ENCODE results near the gene SMC2. TPM values are rescaled to one million over a fixed set of nuclear protein-coding genes. Genes with fewer than 3 reads are reported as not detected.

SMC2 gene
- total and polyA plus RNA-seq, 2 donors from 2014 or later: 2.5 to 7.8 TPM

GRCh38 chr9:104177003-104177611, 83.0 kb downstream of the SMC2 start:
- H3K27me3 ChIP-seq (ENCODE audit: control insufficient read depth, insufficient read depth, low read length): no peaks in the 10 kb centered on the region
- no peaks in the 10 kb centered on the region for H3K4me1 ChIP-seq (ENCODE audit: control insufficient read depth in 2 of 3, insufficient read depth in 2 of 3, low read depth in 1 of 3, low read length in 3 of 3)
- FAIRE-seq (no peak), DNase-seq (peak in 1 of 5 donors; percentile 1)
- H3K9me3 ChIP-seq (ENCODE audit: control insufficient read depth in 2 of 3, insufficient read depth in 1 of 3, low read length in 3 of 3): no peaks in the 10 kb centered on the region
- no peak overlapping the region for H3K9ac ChIP-seq (ENCODE audit: low read length in 3 of 3)
- intact Hi-C loops (cut with DNase I): no loop called here
- H3K36me3 ChIP-seq (ENCODE audit: control insufficient read depth in 2 of 3, insufficient read depth in 3 of 3, low read length in 3 of 3): no peaks in the 10 kb centered on the region
- no peak overlapping the region for H3K27ac ChIP-seq (ENCODE audit: low read depth in 2 of 2, low read length in 2 of 2)
- TF ChIP-seq CTCF (IDR thresholded peaks at IDR 0.05; ENCODE audit: borderline replicate concordance, extremely low read depth, insufficient read depth): peak; percentile 24
- H3K4me3 ChIP-seq (ENCODE audit: low read length in 3 of 3): no peak overlapping the region

- DNase-seq (no peak), FAIRE-seq (no peak)
- Histone ChIP-seq H3K4me3 (ENCODE audit: low read length in 3 of 3) (no peak overlapping the region), H3K27me3 (ENCODE audit: control insufficient read depth, insufficient read depth, low read length) (no peaks in the 10 kb centered on the region), H3K9ac (ENCODE audit: low read length in 3 of 3) (no peak overlapping the region), H3K36me3 (ENCODE audit: control insufficient read depth in 2 of 3, insufficient read depth in 3 of 3, low read length in 3 of 3) (no peaks in the 10 kb centered on the region), H3K4me1 (ENCODE audit: control insufficient read depth in 2 of 3, insufficient read depth in 2 of 3, low read depth in 1 of 3, low read length in 3 of 3) (no peaks in the 10 kb centered on the region), H3K27ac (ENCODE audit: low read depth in 2 of 2, low read length in 2 of 2) (no peak overlapping the region), H3K9me3 (ENCODE audit: control insufficient read depth in 2 of 3, insufficient read depth in 1 of 3, low read length in 3 of 3) (no peaks in the 10 kb centered on the region)
- intact Hi-C loops (cut with DNase I): no loop called here
- no peak for TF ChIP-seq CTCF (IDR thresholded peaks at IDR 0.05; ENCODE audit: borderline replicate concordance, extremely low read depth, insufficient read depth)
Observed at GRCh38 chr9:104177676-104178075, 83.6 kb downstream of the SMC2 start.
